ENCODE measurements around the gene MFAP2. TPM values are rescaled to one million over a fixed set of nuclear protein-coding genes. Genes with fewer than 3 reads are reported as not detected.

The MFAP2 gene
- total and polyA plus RNA-seq, 8 donors = 2.7 to 31.5 (median 9.0) TPM; not detected in 1

DNA sequence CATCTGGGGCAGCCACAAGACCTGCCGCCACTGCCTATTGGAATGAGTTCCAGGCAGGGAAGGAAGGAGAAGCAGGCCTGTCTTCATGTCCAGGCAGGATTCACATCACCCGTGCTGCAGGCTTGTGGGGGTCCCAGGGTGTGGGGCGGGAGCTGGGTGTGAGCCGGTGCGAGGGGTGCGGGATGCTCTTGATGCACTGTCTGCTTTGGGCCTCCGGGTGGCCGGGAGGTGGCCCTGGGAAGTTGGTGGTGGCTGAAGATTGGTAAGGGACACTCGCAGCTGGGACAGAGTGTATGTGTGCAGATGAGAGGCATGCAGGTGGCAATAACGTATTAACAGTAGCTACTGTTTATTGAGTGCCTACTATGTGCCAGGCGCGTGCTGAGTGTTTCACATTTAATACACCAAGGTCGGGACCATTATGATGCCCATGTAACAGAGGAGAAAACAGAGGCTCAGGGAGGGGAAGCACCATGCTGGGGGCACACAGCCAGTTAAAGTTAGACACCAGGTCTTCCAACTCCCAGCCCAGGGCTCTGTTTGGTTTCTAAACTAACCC, 55.4 kb downstream of the MFAP2 start:
- no peaks in the 10 kb centered on the region for H3K9me3 ChIP-seq
- peaks cover 0 to 18% (median 7%) of the 10 kb centered on the region in 3 donors for H3K27me3 ChIP-seq
- H3K4me3 ChIP-seq = no peak overlapping the region
- peaks cover 6 to 24% (median 17%) of the 10 kb centered on the region in 4 donors for H3K4me1 ChIP-seq
- no peak overlapping the region for H3K27ac ChIP-seq
- no peak for TF ChIP-seq POLR2A (IDR thresholded peaks at IDR 0.05)
- no peak for TF ChIP-seq CTCF (IDR thresholded peaks at IDR 0.05)
- TF ChIP-seq POLR2AphosphoS5 (IDR thresholded peaks at IDR 0.05) = no peak
- TF ChIP-seq EP300 (IDR thresholded peaks at IDR 0.05) = no peak
- no peak for DNase-seq
- H3K36me3 ChIP-seq = peaks cover 0 to 13% (median under 1%) of the 10 kb centered on the region in 4 donors
- intact Hi-C loops (cut with DNase I; ENCODE audit: low total_unique reads) = no loop called here
- 90 to 93% (median 91%) methylated on average over 13 of the region's 13 CpGs for WGBS, 5 donors

Other genes with a start within 250 kb of the MFAP2 start
- gene RNU1-4, start 240.1 kb downstream of the MFAP2 start, total RNA-seq = 1,000 to 10,000 TPM in 1 of 5 donors, under 1 TPM in 4; under 0.01 to 9,966 (median under 0.01) TPM
- gene RNU1-4, start 240.1 kb downstream of the MFAP2 start, polyA plus RNA-seq = not detected
- gene RNU1-2, start 84.6 kb downstream of the MFAP2 start, total RNA-seq = 1,000 to 10,000 TPM in 1 of 5 donors, under 1 TPM in 4; under 0.01 to 9,966 (median under 0.01) TPM
- not detected for gene RNU1-2, start 84.6 kb downstream of the MFAP2 start, polyA plus RNA-seq
- 100 to 1,000 TPM in 1 of 5 donors, 10 to 100 TPM in 4; 14.0 to 942 (median 49.1) TPM for gene CROCC, start 58.7 kb downstream of the MFAP2 start, total RNA-seq
- gene CROCC, start 58.7 kb downstream of the MFAP2 start, polyA plus RNA-seq = 10 to 100 TPM; 17.0 to 27.1 (median 26.2) TPM
- 100 to 1,000 TPM in 2 of 5 donors, 10 to 100 TPM in 3; 11.1 to 249 (median 42.6) TPM for gene ATP13A2, start 31.3 kb upstream of the MFAP2 start, total RNA-seq
- gene ATP13A2, start 31.3 kb upstream of the MFAP2 start, polyA plus RNA-seq = 10 to 100 TPM; 14.2 to 22.5 (median 19.9) TPM
- 100 to 1,000 TPM in 3 of 5 donors, 10 to 100 TPM in 2; 42.6 to 246 (median 117) TPM for gene SDHB, start 73.4 kb upstream of the MFAP2 start, total RNA-seq
- 100 to 1,000 TPM in 2 of 3 donors, 10 to 100 TPM in 1; 91.6 to 151 (median 125) TPM for gene SDHB, start 73.4 kb upstream of the MFAP2 start, polyA plus RNA-seq
- 10 to 100 TPM in 1 of 5 donors, 1 to 10 TPM in 3, not detected in 1; 1.3 to 86.0 (median 3.9) TPM for gene PADI2, start 138.8 kb upstream of the MFAP2 start, total RNA-seq
- gene PADI2, start 138.8 kb upstream of the MFAP2 start, polyA plus RNA-seq = under 1 TPM; 0.31 to 0.50 (median 0.33) TPM
- under 1 TPM in 1 of 5 donors, not detected in 4; 0.37 TPM for gene PADI1, start 224.5 kb upstream of the MFAP2 start, total RNA-seq
- 10 to 100 TPM in 1 of 3 donors, not detected in 2; 98.2 TPM for gene PADI1, start 224.5 kb upstream of the MFAP2 start, polyA plus RNA-seq